Loucy (cell line): Measurements from ENCODE around the gene LMOD3.

Experiments
- H2AFZ ChIP-seq: fragments of 200-600 bp; sonication (generic); 2 replicates; pipeline ENCODE4 v1.6.0; 2016; ENCODE audit warnings: antibody characterized with exemption, mild to moderate bottlenecking, low read length, moderate library complexity
- H3F3A ChIP-seq: fragments of 200-600 bp; 2 replicates; pipeline ENCODE4 v1.6.0; 2016; ENCODE audit warnings: antibody characterized with exemption, low read depth, mild to moderate bottlenecking
- H3K27me3 ChIP-seq: fragments of 200-600 bp; sonication (generic); 2 replicates; pipeline ENCODE4 v1.6.1; 2014; ENCODE audit warnings: low read length, mild to moderate bottlenecking; ENCODE audit not compliant: insufficient read depth, poor library complexity, severe bottlenecking
- H3K36me3 ChIP-seq: fragments of 200-600 bp; sonication (generic); 2 replicates; pipeline ENCODE4 v1.6.1; 2016; ENCODE audit warnings: low read length; ENCODE audit not compliant: insufficient read depth
- H3K4me1 ChIP-seq: fragments of 200-600 bp; sonication (generic); 2 replicates; pipeline ENCODE4 v1.5.1; 2014; ENCODE audit warnings: low read length, mild to moderate bottlenecking; ENCODE audit not compliant: insufficient read depth, poor library complexity, severe bottlenecking
- H3K4me2 ChIP-seq: fragments of 200-600 bp; sonication (generic); 2 replicates; pipeline ENCODE4 v1.6.0; 2014; ENCODE audit warnings: antibody characterized with exemption, low read length, low read depth, mild to moderate bottlenecking; ENCODE audit not compliant: poor library complexity, severe bottlenecking
- H3K4me3 ChIP-seq: fragments of 200-600 bp; sonication (generic); 2 replicates; pipeline ENCODE4 v1.5.1; 2014; ENCODE audit warnings: low read length, mild to moderate bottlenecking, mixed read lengths; ENCODE audit not compliant: poor library complexity, severe bottlenecking
- H3K79me2 ChIP-seq: fragments of 200-600 bp; sonication (generic); 2 replicates; pipeline ENCODE4 v1.6.1; 2014; ENCODE audit warnings: low read length; ENCODE audit not compliant: insufficient read depth
- H3K9ac ChIP-seq: fragments of 200-600 bp; sonication (generic); 2 replicates; pipeline ENCODE4 v1.6.0; 2014; ENCODE audit warnings: mild to moderate bottlenecking, low read depth, low read length, moderate library complexity; ENCODE audit not compliant: poor library complexity, severe bottlenecking
- H3K9me2 ChIP-seq: fragments of 200-600 bp; sonication (generic); replicated peaks from 2 replicates; pipeline ENCODE4 v1.6.1; 2016; ENCODE audit warnings: low read depth, low read length, mixed read lengths
- H3K9me3 ChIP-seq: fragments of 200-600 bp; sonication (generic); 2 replicates; pipeline ENCODE4 v1.6.1; 2014; ENCODE audit warnings: mild to moderate bottlenecking, antibody characterized with exemption, low read length, low read depth; ENCODE audit not compliant: insufficient read depth
- H4K20me1 ChIP-seq: fragments of 200-600 bp; sonication (generic); 2 replicates; pipeline ENCODE4 v1.6.0; 2014; ENCODE audit warnings: antibody characterized with exemption, low read length, mild to moderate bottlenecking; ENCODE audit not compliant: insufficient read depth, poor library complexity, severe bottlenecking
- CTCF ChIP-seq: fragments of 200-600 bp; sonication (generic); conservative IDR thresholded peaks from 2 replicates; pipeline ENCODE4 v1.5.1; 2014; ENCODE audit warnings: mild to moderate bottlenecking, antibody characterized with exemption, low read length
- EZH2phosphoT487 ChIP-seq: fragments of 200-600 bp; IDR thresholded peaks from 2 replicates; pipeline ENCODE4 v1.6.1; 2018; ENCODE audit warnings: antibody characterized with exemption, mild to moderate bottlenecking, moderate library complexity, borderline replicate concordance

The LMOD3 gene

DNA sequence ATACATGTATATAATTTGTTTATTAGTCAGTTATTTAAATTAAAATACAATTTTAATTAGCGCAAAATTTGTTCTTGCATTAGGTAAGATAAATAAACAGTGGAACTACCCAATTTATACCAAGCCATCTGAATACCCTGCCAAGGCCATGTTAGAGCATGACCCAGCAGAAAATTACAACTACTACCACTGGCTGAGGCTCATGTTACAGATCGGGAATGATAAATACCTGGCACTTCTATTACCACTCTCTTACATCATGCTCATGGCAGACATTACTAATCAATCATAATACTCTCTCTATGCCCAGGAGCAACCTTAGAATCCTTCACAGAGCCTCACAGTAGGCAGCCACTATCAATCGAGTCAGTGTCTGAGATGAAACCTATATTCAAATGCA is 21.2 kb upstream of the LMOD3 start:
- Histone ChIP-seq H3K27me3 (no peaks in the 10 kb centered on the region), H3K4me2 (no peak overlapping the region), H3K79me2 (no peaks in the 10 kb centered on the region), H3K4me1 (no peaks in the 10 kb centered on the region), H3K9me2 (no peaks in the 10 kb centered on the region), H3F3A (no peaks in the 10 kb centered on the region), H3K9me3 (no peaks in the 10 kb centered on the region), H4K20me1 (no peaks in the 10 kb centered on the region), H3K36me3 (no peaks in the 10 kb centered on the region), H3K4me3 (no peak overlapping the region), H2AFZ (no peak overlapping the region), H3K9ac (no peak overlapping the region)
- TF ChIP-seq CTCF = no peak
- no peak for TF ChIP-seq EZH2phosphoT487

DNA sequence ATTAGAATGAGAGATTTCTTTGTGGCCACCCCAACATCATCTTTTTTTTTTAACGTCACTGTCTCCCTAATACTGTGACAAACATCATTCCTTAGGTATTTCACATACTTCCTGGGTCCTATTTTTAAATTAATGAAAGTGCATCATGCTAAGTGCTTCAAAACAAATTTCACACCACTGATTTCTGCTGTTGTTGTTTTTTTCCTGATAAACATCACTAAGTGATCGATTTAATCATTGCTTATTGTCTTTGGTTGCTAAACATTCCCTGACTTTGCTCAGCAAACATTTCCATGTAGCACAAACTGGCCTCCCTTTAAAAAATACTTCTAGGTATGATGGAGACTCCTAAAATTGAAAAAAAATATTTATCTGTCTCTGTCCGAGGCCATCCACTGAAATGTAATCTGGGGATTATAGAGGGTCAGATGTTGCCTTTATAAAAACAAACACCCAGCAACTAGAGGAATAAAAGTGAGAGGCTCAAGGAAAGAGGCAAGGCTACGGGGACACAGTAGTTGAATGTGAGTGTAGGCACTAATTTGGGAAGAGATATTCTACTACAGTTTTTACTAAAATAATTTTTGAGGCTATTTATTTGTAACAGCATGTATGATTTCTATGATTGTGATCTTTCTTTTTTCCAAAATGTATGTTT is 20.5 kb upstream of the LMOD3 start:
- H3F3A ChIP-seq = no peaks in the 10 kb centered on the region
- no peaks in the 10 kb centered on the region for H3K4me1 ChIP-seq

DNA sequence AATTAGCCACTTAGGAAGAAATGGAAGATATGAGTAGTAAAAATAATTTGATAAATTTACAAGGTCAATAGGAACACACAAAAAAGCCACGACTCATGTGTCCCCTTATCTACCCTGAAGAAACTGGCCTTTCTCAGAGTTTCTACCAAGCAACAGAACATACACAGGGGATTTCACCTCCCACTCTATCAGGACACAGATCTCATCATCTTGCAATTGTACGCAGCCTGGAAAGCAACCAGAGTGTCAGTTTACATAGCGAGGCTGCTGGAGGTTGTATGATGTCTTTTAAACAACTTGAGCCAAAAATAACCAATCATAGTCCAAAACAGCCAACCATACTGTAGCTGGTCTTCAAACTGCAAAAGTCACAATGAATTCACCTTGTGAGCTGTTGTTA is 19.7 kb upstream of the LMOD3 start:
- Histone ChIP-seq H3K4me1 (no peaks in the 10 kb centered on the region), H3K36me3 (no peaks in the 10 kb centered on the region), H3K9ac (no peak overlapping the region), H2AFZ (no peak overlapping the region), H3K9me2 (no peaks in the 10 kb centered on the region), H3F3A (no peaks in the 10 kb centered on the region), H3K4me3 (no peak overlapping the region), H3K27me3 (no peaks in the 10 kb centered on the region), H3K9me3 (no peaks in the 10 kb centered on the region), H4K20me1 (no peaks in the 10 kb centered on the region), H3K4me2 (no peak overlapping the region), H3K79me2 (no peaks in the 10 kb centered on the region)
- TF ChIP-seq EZH2phosphoT487 (no peak), CTCF (no peak)

More for the DNA sequence above, 20.5 kb upstream of the LMOD3 start:
- H3K4me3 ChIP-seq = no peak overlapping the region
- H3K27me3 ChIP-seq = no peaks in the 10 kb centered on the region
- H3K9me2 ChIP-seq = no peaks in the 10 kb centered on the region
- H3K9ac ChIP-seq = no peak overlapping the region
- no peak overlapping the region for H2AFZ ChIP-seq
- no peaks in the 10 kb centered on the region for H3K36me3 ChIP-seq
- TF ChIP-seq EZH2phosphoT487 = no peak
- H4K20me1 ChIP-seq = no peaks in the 10 kb centered on the region
- H3K4me2 ChIP-seq = no peak overlapping the region
- no peaks in the 10 kb centered on the region for H3K79me2 ChIP-seq
- no peaks in the 10 kb centered on the region for H3K9me3 ChIP-seq

GRCh38 chr3:69141313-69141712 is 18.9 kb upstream of the LMOD3 start:
- H4K20me1 ChIP-seq = no peaks in the 10 kb centered on the region
- H3F3A ChIP-seq = no peaks in the 10 kb centered on the region
- H3K36me3 ChIP-seq = no peaks in the 10 kb centered on the region
- no peaks in the 10 kb centered on the region for H3K9me2 ChIP-seq
- no peak overlapping the region for H3K4me2 ChIP-seq
- H3K79me2 ChIP-seq = no peaks in the 10 kb centered on the region
- no peak overlapping the region for H3K4me3 ChIP-seq
- H3K9ac ChIP-seq = no peak overlapping the region
- no peak overlapping the region for H2AFZ ChIP-seq
- no peaks in the 10 kb centered on the region for H3K4me1 ChIP-seq
- H3K9me3 ChIP-seq = no peaks in the 10 kb centered on the region
- no peak for TF ChIP-seq EZH2phosphoT487
- no peak for TF ChIP-seq CTCF
- no peaks in the 10 kb centered on the region for H3K27me3 ChIP-seq
